Measurements from ENCODE around the gene STK24. TPM values are rescaled to one million over a fixed set of nuclear protein-coding genes. Genes with fewer than 3 reads are reported as not detected.

The STK24 gene
- total RNA-seq, 6 experiments from 2014 or later: 72.2 to 89.8 (median 80.5) TPM

DNA sequence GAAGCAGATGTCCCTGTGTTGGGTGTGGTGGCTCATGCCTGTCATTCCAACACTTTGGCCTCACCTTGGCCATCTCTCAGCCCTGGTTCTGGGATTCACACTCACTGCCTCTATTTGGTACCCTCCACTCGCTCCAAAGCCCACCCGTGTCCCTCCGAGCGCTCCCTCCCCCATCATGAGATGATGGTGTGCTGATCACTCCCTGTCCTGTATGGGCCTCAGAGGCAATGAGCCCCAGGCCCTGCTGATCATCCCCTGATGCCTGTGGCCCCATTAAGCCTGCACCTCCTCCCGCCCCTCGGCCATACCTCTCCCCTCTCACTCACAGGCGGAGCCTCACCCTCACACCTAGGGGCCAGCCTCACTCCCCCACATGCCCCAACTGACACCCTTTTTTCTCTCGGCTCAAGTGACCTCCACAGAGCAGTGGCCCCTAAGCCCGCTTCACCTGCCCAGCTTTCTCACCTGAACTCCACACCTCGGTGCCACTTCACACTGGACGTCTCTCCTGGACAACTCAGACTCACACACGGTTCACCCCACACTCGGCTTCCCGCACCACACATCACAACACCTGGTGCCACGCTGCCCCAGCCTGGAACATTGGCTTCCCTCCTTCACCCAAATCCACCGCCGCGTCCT, 114.5 kb downstream of the STK24 start:
- Mint-ChIP-seq H3K36me3 (ENCODE audit: low read depth) (peaks cover 39% of the 10 kb centered on the region), H3K9me3 (no peaks in the 10 kb centered on the region), H3K27ac (peak overlapping the region; percentile 38; the same call in 1 of the 2 replicates), H3K4me3 (no peak overlapping the region), H3K27me3 (ENCODE audit: insufficient read depth) (peaks cover 8% of the 10 kb centered on the region), H3K4me1 (ENCODE audit: low read depth) (peaks cover 23% of the 10 kb centered on the region)
- no peak for DNase-seq
- TF ChIP-seq CTCF (IDR thresholded peaks at IDR 0.05): no peak

- peaks cover 37% of the 10 kb centered on the region for H3K36me3 Mint-ChIP-seq (ENCODE audit: low read depth)
Observed at GRCh38 chr13:98461486-98462240, 115.2 kb downstream of the STK24 start.

DNA sequence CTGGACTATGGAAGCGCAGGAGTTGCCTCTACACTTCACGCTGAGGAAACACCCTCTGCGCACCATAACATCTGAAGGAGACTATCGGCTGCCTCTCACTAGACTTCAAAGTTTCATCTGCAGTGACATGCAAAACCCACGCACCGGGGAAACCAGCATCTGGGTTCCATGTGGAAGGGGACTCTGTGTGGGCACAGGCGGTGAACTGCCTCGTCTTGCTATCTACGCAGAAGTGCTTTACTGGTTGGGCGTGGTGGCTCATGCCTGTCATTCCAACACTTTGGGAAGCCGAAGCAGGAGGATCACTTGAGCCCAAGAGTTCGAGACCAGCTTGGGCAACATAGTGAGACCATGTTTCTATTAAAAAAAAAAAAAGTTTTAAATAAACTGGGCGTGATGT, 116.4 kb downstream of the STK24 start:
- peaks cover 11% of the 10 kb centered on the region for H3K27me3 Mint-ChIP-seq (ENCODE audit: insufficient read depth)
- H3K27ac Mint-ChIP-seq: 0 out of 2 replicates have a peak overlapping the region, but pooled peaks have one; percentile 38
- H3K9me3 Mint-ChIP-seq: no peaks in the 10 kb centered on the region
- TF ChIP-seq CTCF (IDR thresholded peaks at IDR 0.05): no peak
- DNase-seq: no peak
- H3K4me1 Mint-ChIP-seq (ENCODE audit: low read depth): peaks cover 22% of the 10 kb centered on the region
- H3K4me3 Mint-ChIP-seq: no peak overlapping the region
- peaks cover 37% of the 10 kb centered on the region for H3K36me3 Mint-ChIP-seq (ENCODE audit: low read depth)

More at GRCh38 chr13:98461486-98462240, 115.2 kb downstream of the STK24 start:
- Mint-ChIP-seq H3K9me3 (no peaks in the 10 kb centered on the region), H3K27me3 (ENCODE audit: insufficient read depth) (peaks cover 8% of the 10 kb centered on the region), H3K4me1 (ENCODE audit: low read depth) (peaks cover 21% of the 10 kb centered on the region), H3K4me3 (peak overlapping the region; percentile 34; the same call in 1 of the 2 replicates), H3K27ac (no peak overlapping the region)
- TF ChIP-seq CTCF (IDR thresholded peaks at IDR 0.05): no peak
- no peak for DNase-seq

GRCh38 chr13:98459721-98460370, 117.1 kb downstream of the STK24 start:
- no peak for TF ChIP-seq CTCF (IDR thresholded peaks at IDR 0.05)
- Mint-ChIP-seq H3K27me3 (ENCODE audit: insufficient read depth) (peaks cover 13% of the 10 kb centered on the region), H3K27ac (no peak overlapping the region; the same call in 1 of the 2 replicates), H3K36me3 (ENCODE audit: low read depth) (peaks cover 37% of the 10 kb centered on the region), H3K9me3 (no peaks in the 10 kb centered on the region), H3K4me3 (no peak overlapping the region), H3K4me1 (ENCODE audit: low read depth) (peaks cover 29% of the 10 kb centered on the region)
- no peak for DNase-seq

DNA sequence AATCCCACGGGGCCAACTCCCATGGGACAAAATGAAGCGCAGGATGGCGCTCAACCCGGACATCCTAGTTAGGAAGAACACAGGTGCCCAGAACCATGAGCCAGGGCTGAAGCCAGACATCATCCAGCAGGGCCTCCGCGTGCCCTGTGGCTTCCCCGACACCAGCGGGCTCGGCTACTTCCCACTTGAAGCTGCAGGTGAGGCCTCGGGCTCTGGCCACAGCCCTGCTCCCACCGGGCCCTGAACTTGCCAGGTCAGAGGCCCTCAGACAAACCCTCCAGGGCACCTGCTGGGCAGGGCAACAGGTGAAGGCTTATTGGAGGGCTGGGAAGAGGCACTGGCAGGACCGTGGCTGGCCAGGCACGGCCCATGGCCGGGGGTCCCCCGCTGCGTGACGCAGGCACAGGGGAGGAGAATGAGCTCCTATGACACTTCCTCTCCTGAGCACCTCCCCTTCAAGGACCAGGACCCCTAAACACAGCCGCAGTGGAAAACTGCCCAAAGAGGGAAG, 117.7 kb downstream of the STK24 start:
- no peaks in the 10 kb centered on the region for H3K9me3 Mint-ChIP-seq
- no peak for DNase-seq
- TF ChIP-seq CTCF (IDR thresholded peaks at IDR 0.05): no peak
- H3K4me3 Mint-ChIP-seq: no peak overlapping the region
- no peak overlapping the region; the same call in 1 of the 2 replicates for H3K27ac Mint-ChIP-seq
- H3K36me3 Mint-ChIP-seq (ENCODE audit: low read depth): peaks cover 39% of the 10 kb centered on the region
- H3K4me1 Mint-ChIP-seq (ENCODE audit: low read depth): peaks cover 35% of the 10 kb centered on the region
- H3K27me3 Mint-ChIP-seq (ENCODE audit: insufficient read depth): peaks cover 17% of the 10 kb centered on the region
